Thymus (tissue), 11 donors: Measurements from ENCODE around the gene ST8SIA6. TPM values are rescaled to one million over a fixed set of nuclear protein-coding genes. Genes with fewer than 3 reads are reported as not detected.
A peak's percentile ranks its signal among the peaks of the same experiment; 100 is the strongest.
"Not testable (repeated sequence)": the region's sequence is repeated elsewhere in the genome, so short reads cannot be mapped to it uniquely, and the experiment has no call there.

Experiments
- DNase-seq, 9 donors: peaks; one replicate each; pipeline ENCODE4 v3.0.0-alpha.2; 2013; ENCODE audit warnings: low spot score in 9 of 9, low read depth in 6 of 9, missing footprints in 1 of 9
- H3K27ac ChIP-seq, 2 donors: one replicate each; pipeline ENCODE4 v1.5.1; 2013; ENCODE audit warnings: control low read depth in 1 of 2, low read depth in 1 of 2, low read length in 1 of 2, mild to moderate bottlenecking in 1 of 2, moderate library complexity in 1 of 2
- H3K27me3 ChIP-seq, 2 donors: one replicate each; pipeline ENCODE4 v1.5.1; 2013; ENCODE audit warnings: low read length in 1 of 2; ENCODE audit not compliant: control insufficient read depth in 2 of 2, insufficient read depth in 1 of 2
- H3K36me3 ChIP-seq, 2 donors: one replicate each; pipeline ENCODE4 v1.5.1; 2013; ENCODE audit warnings: low read length in 1 of 2, mild to moderate bottlenecking in 1 of 2, moderate library complexity in 1 of 2; ENCODE audit not compliant: control insufficient read depth in 2 of 2, insufficient read depth in 2 of 2
- H3K4me1 ChIP-seq, 2 donors: one replicate each; pipeline ENCODE4 v1.5.1; 2013; ENCODE audit warnings: low read length in 2 of 2; ENCODE audit not compliant: control insufficient read depth in 2 of 2, insufficient read depth in 2 of 2
- H3K4me3 ChIP-seq, 2 donors: one replicate each; pipeline ENCODE4 v1.5.1; 2013; ENCODE audit warnings: low read length in 2 of 2, control low read depth in 1 of 2, mild to moderate bottlenecking in 1 of 2
- H3K9me3 ChIP-seq, 2 donors: one replicate each; pipeline ENCODE4 v1.5.1; 2013; ENCODE audit warnings: low read length in 1 of 2, mild to moderate bottlenecking in 1 of 2; ENCODE audit not compliant: control insufficient read depth in 2 of 2, insufficient read depth in 1 of 2
- WGBS: extraction: QIAGEN DNeasy Blood & Tissue Kit; methylation state at CpG from one replicate; pipeline ENCODE4 v1.1.7; 2013; 5-methylcytosine and 5-hydroxymethylcytosine counted together
- polyA plus RNA-seq: library from polyadenylated mRNA; stranded (reverse); fragments of 200-250 nt; gene quantifications from one replicate; pipeline ENCODE4 v1.2.3, GENCODE V29; 2013
- total RNA-seq: library from RNA; stranded (reverse); fragments of 120-200 nt; gene quantifications from one replicate; pipeline ENCODE4 v1.2.4, GENCODE V29; 2013
- donor health status: healthy.

ST8SIA6 gene
- total and polyA plus RNA-seq, 2 donors: 0.18 to 0.42 TPM

DNA sequence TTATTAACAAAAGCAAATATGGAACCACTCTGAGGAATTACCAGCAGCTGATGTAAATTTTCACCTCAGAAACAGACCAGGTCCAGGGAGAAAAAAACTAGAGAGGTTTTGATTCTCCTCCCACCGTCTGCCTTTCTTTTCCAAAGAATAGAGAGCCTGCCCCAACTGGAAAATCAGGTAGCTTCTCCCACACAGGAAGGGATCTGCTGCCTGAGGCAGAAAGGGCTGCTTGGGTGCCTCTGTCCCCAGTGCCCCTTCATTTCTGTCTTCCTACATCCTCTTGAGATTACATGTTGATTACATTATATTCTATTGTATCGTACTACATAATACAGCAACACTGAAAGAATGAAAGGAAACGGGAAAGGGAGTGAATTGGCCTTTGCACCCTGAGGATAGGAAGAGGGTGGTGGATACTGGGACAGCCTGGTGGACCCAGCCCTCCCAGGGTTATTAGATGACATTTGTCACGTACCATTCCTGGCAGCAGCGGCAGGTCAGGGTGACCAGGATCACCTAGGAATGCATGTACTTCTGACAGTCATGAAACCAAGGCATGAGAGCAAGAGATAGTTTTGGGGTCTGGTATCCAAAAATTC is 8.9 kb downstream of the ST8SIA6 start:
- DNase-seq: no peak
- no peaks in the 10 kb centered on the region for H3K36me3 ChIP-seq
- no peak overlapping the region for H3K27ac ChIP-seq
- H3K4me3 ChIP-seq: no peak overlapping the region
- 93% methylated on average over 5 of the region's 5 CpGs for WGBS
- peaks cover 2 to 3% of the 10 kb centered on the region in 2 donors for H3K9me3 ChIP-seq
- no peaks in the 10 kb centered on the region for H3K4me1 ChIP-seq
- no peaks in the 10 kb centered on the region for H3K27me3 ChIP-seq

DNA sequence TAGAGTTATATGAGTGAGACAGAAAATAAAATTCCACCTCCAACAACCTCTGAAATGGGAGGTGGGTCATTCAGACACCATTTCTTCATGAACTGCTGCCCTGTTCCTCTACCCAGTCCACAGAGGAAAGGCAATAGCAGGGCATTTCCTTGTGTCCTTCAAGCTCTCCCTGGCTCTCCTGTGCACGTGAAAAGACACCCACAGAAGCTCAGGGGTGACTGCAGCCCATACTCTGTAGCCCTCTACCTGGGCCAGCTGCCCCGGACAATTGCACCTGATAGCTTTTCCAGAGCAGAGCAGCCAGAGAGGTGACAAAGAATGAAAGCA is 10.0 kb downstream of the ST8SIA6 start:
- Histone ChIP-seq H3K27ac (no peak overlapping the region), H3K36me3 (no peaks in the 10 kb centered on the region)
- WGBS: 79% methylated on average over 2 of the region's 2 CpGs

DNA sequence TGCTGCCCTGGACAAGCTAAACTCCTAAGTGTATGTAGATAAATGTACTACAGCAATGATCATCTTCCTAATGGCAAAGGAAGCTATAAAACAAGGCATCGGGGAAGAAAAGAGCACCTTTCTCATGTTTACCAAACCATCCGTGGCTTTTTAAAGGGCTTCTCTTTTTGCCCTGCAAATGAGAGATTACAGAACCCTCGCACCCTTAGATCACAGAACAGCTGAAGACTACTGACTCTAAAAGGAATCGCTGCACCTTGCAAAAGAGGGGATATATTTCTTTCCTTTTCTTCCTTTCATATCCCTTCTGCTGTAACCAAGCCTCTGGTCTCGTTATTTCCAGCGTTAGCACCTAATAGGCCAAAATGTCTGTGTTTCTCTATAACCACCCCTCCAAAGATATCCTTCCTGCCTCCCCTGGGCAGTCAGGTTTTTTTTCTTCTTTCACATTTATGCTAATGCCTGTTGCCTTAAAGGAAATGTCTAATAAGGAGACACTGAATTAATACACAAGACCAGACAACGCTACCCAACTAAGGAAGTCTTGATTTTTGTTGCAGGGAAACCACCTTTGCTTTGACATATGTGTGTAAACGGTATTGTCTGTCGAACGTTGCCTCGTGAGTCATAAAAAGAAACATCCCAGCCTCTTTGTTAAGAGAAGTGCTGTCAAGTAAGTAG is 10.5 kb downstream of the ST8SIA6 start:
- Histone ChIP-seq H3K4me1 (no peaks in the 10 kb centered on the region), H3K27me3 (no peaks in the 10 kb centered on the region), H3K27ac (no peak overlapping the region), H3K9me3 (peaks cover 2 to 3% of the 10 kb centered on the region in 2 donors), H3K4me3 (no peak overlapping the region), H3K36me3 (no peaks in the 10 kb centered on the region)
- 20% methylated on average over 11 of the region's 11 CpGs for WGBS
- peak in 2 of 9 donors; percentile 23 to 47 for DNase-seq

More for the DNA sequence above, 10.0 kb downstream of the ST8SIA6 start:
- H3K27me3 ChIP-seq: no peaks in the 10 kb centered on the region
- peaks cover 2 to 3% of the 10 kb centered on the region in 2 donors for H3K9me3 ChIP-seq
- H3K4me1 ChIP-seq: no peaks in the 10 kb centered on the region
- H3K4me3 ChIP-seq: no peak overlapping the region
- no peak for DNase-seq

DNA sequence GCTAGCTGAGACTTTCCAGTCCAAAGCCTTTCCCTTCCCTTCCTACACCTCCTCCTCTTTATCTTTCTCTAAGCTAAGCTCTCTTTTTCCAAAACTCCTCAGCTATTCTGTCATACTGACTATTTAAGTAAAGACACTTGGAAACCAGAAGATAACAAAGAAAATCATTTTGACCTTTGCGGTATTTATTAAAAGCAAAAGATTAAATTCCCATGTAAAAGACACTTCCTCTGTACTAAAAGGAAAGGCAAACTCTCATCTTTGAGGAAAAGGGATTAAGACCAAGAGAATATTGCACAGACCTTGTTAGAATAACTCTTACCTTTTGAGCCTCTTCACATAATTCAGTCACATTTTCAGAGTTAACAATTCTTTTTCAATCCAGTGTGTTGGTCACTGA is 15.8 kb downstream of the ST8SIA6 start:
- no peak for DNase-seq
- Histone ChIP-seq H3K4me1 (no peaks in the 10 kb centered on the region), H3K4me3 (no peak overlapping the region), H3K36me3 (no peaks in the 10 kb centered on the region), H3K27me3 (no peaks in the 10 kb centered on the region), H3K9me3 (no peaks in the 10 kb centered on the region), H3K27ac (no peak overlapping the region)
- 100% methylated on average over 1 of the region's 1 CpG for WGBS

DNA sequence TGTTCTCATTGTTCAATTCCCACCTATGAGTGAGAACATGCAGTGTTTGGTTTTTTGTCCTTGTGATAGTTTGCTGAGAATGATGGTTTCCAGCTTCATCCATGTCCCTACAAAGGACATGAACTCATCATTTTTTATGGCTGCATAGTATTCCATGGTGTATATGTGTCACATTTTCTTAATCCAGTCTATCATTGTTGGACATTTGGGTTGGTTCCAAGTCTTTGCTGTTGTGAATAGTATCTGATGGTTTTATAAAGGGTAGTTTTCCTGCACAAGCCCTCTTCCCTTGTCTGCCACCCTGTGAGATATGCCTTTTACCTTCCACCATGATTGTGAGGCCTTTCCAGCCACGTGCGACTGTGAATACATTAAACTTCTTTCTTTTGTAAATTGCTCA is 17.8 kb downstream of the ST8SIA6 start:
- not testable (repeated sequence) for H3K27me3 ChIP-seq, H3K9me3 ChIP-seq, H3K4me1 ChIP-seq, H3K27ac ChIP-seq, DNase-seq, H3K36me3 ChIP-seq, H3K4me3 ChIP-seq
- 98% methylated on average over 2 of the region's 2 CpGs for WGBS

DNA sequence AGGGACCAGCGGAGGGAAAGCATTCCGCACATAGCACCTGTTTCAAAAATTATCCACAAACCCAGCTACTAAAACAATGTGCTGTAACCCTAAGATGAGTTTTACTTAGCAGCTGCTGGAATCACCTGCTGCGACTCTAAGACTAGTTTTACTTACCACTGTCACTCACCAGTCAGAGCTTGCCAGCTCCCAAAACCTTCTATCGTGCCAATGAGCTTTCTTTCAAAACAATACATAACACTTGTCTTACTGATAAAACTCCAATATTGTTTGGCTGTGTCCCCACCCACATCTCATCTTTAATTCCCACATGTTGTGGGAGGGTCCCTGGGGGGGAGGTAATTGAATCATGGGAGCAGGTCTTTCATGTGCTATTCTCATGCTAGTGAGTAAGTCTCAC is 18.4 kb downstream of the ST8SIA6 start:
- DNase-seq: no peak
- Histone ChIP-seq H3K27ac (no peak overlapping the region), H3K27me3 (no peaks in the 10 kb centered on the region), H3K4me1 (no peaks in the 10 kb centered on the region), H3K36me3 (no peaks in the 10 kb centered on the region), H3K4me3 (no peak overlapping the region), H3K9me3 (no peaks in the 10 kb centered on the region)
- 97% methylated on average over 4 of the region's 4 CpGs for WGBS

DNA sequence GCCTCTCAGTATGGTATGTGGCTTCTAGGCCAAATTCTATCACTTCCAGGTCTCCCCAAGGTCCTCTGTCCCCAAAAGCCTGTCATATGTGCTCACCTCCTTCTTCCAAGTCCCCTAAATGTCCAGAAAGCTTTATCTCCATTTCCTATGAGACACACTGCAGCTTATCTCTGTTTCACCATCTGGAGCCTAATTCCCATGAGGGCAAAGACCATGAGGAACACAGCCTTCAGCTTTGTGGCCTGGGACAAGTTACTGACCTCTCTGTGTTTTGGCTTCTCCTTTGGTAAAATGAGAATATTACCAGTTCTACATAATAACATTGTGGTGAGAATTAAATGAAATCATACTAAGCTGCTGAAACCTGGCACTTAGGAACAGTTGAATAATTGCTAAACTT is 19.2 kb downstream of the ST8SIA6 start:
- H3K4me3 ChIP-seq: no peak overlapping the region
- no peak for DNase-seq
- no peaks in the 10 kb centered on the region for H3K27me3 ChIP-seq
- H3K4me1 ChIP-seq: no peaks in the 10 kb centered on the region
- no peaks in the 10 kb centered on the region for H3K36me3 ChIP-seq
- no peak overlapping the region for H3K27ac ChIP-seq
- no peaks in the 10 kb centered on the region for H3K9me3 ChIP-seq

DNA sequence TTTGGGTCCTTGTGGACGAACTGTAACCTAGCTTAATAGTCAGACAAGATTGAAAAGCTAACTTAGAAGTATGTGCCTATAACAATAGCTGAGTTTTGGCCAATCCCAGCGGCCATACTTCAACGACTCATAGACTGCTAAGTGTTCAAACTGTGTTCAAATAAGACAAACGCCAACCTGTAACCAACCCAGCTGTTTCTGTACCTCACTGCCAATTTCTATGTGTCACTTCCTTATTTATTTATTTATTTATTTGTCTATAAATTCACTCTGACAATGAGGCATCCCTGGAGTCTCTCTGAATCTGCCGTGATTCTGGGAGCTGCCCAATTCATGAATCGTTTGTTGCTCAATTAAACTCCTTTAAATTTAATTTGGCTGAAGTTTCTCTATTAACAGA is 21.7 kb downstream of the ST8SIA6 start:
- Histone ChIP-seq H3K4me3 (no peak overlapping the region), H3K27ac (no peak overlapping the region), H3K27me3 (no peaks in the 10 kb centered on the region), H3K9me3 (no peaks in the 10 kb centered on the region), H3K36me3 (no peaks in the 10 kb centered on the region), H3K4me1 (peaks cover 7 to 14% of the 10 kb centered on the region in 2 donors)
- WGBS: 95% methylated on average over 6 of the region's 6 CpGs
- no peak for DNase-seq

DNA sequence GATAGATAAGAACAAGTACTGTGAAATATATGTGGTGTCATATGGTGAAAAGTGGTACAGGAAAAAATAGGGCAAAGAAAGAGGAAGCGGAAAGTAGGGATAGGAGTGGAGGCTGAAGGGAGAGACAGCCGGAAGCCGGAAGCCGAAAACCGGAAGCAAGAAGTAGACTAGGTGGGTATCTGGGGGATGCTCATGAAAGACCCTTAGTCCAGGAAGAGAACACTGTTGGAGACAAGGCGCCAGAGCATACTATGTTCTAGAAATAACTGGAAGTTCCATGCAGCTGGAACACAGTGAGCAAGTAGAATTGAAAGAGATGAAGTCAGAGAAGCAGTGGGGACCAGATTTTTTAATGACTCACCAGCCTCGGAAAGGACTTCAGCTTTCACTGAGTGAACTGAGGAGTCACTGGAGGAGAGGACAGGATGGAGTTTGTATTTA is 22.5 kb downstream of the ST8SIA6 start:
- WGBS: 46% methylated on average over 7 of the region's 7 CpGs

More for the DNA sequence above, 22.5 kb downstream of the ST8SIA6 start:
- Histone ChIP-seq H3K4me1 (peaks cover 7 to 14% of the 10 kb centered on the region in 2 donors), H3K27me3 (no peaks in the 10 kb centered on the region), H3K27ac (no peak overlapping the region), H3K36me3 (no peaks in the 10 kb centered on the region), H3K9me3 (no peaks in the 10 kb centered on the region), H3K4me3 (no peak overlapping the region)
- DNase-seq: no peak
